Measurements from ENCODE around the gene GTPBP8.

DNA sequence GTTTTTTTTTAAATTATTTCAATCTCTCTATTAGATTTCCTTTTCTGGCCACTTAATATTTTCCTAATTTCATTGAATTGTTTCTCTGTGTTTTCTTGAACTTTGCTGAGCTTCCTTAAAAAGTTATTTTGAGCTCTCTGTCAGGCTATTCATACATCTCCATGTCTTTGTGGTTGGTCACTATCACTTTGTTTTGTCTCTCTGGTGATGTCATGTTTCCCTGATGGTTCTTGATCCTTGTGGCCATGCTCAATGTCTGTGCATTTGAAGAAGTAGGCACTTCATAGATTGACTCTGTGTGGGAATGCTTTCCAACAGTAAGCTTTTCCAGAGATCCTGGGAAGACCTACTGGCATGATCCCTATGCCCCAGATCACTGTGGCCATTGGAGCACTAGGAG, 34.4 kb upstream of the GTPBP8 start:
- TF ChIP-seq EZH2 (IDR thresholded peaks at IDR 0.05; ENCODE audit: insufficient read depth, poor library complexity, severe bottlenecking) (no peak), EZH2phosphoT487 (IDR thresholded peaks at IDR 0.05; ENCODE audit: insufficient read depth, low read depth) (no peak)
